ENCODE data around the gene MCRIP1. TPM values are rescaled to one million over a fixed set of nuclear protein-coding genes. Genes with fewer than 3 reads are reported as not detected.

MCRIP1 gene
- total and polyA plus RNA-seq, 2 donors (not counting 1 experiment from before 2014, with no cell fraction given) = 69.7 to 84.0 TPM

- Mint-ChIP-seq H3K27ac (peak overlapping the region; percentile 65), H3K9me3 (ENCODE audit: insufficient read depth) (no peaks in the 10 kb centered on the region), H3K27me3 (no peaks in the 10 kb centered on the region), H3K4me1 (peaks cover 34% of the 10 kb centered on the region), H3K4me3 (no peak overlapping the region)
- DNase-seq (peak; percentile 51), ATAC-seq (ENCODE audit: low read depth) (no peak)
- Histone ChIP-seq H3K4me1 (ENCODE audit: control insufficient read depth in 2 of 2, insufficient read depth in 2 of 2, low read length in 2 of 2) (peaks cover 15 to 29% of the 10 kb centered on the region in 2 donors), H3K4me3 (ENCODE audit: control extremely low read depth in 1 of 5, extremely low read depth in 1 of 5, insufficient read depth in 1 of 5, low read depth in 2 of 5, low read length in 4 of 5) (no peak overlapping the region), H2AFZ (ENCODE audit: insufficient read depth, low read depth, low read length, poor library complexity, severe bottlenecking) (no peak overlapping the region), H3K9me3 (ENCODE audit: control extremely low read depth in 1 of 3, control insufficient read depth in 2 of 3, insufficient read depth in 1 of 3, low read length in 2 of 3) (no peaks in the 10 kb centered on the region), H3K4me2 (replicated peaks; ENCODE audit: low read depth, low read length, poor library complexity, severe bottlenecking) (peak overlapping the region; percentile 5), H3K27ac (ENCODE audit: low read length in 2 of 2) (no peak overlapping the region), H4K20me1 (ENCODE audit: control insufficient read depth, insufficient read depth, low read length, poor library complexity, severe bottlenecking) (peaks cover 66% of the 10 kb centered on the region), H3K27me3 (replicated peaks in 1 of 4; ENCODE audit: control extremely low read depth in 1 of 4, control insufficient read depth in 3 of 4, insufficient read depth in 4 of 4, low read length in 3 of 4) (no peaks in the 10 kb centered on the region), H3K36me3 (replicated peaks in 1 of 2; ENCODE audit: control extremely low read depth in 1 of 2, control insufficient read depth in 1 of 2, extremely low read depth in 1 of 2, insufficient read depth in 2 of 2, low read length in 1 of 2) (peaks cover 1 to 27% of the 10 kb centered on the region in 2 experiments), H3K79me2 (ENCODE audit: control insufficient read depth, insufficient read depth, low read length) (peaks cover 63% of the 10 kb centered on the region), H3K9ac (ENCODE audit: low read length) (no peak overlapping the region)
- ChIA-PET POLR2A (no interaction called here), CTCF (interaction anchor here (1.2 kb wide), 1 partner anchor 154 kb away, joined by 4 read pairs; no protein-coding TSS in a partner anchor)
- WGBS (ENCODE audit: insufficient coverage) = 53% methylated on average over 23 of the region's 23 CpGs
- TF ChIP-seq CTCF (IDR thresholded peaks at IDR 0.05) = no peak
- no peak for TF ChIP-seq EZH2 (IDR thresholded peaks at IDR 0.05; ENCODE audit: borderline replicate concordance, insufficient read depth, low read depth, low read length, poor library complexity, severe bottlenecking)
- intact Hi-C loops (cut with micrococcal nuclease) = loop anchor here (10.0 kb wide), 1 partner anchor 427 kb away; no protein-coding TSS in a partner anchor
Observed at GRCh38 chr17:81867170-81867990, 34.3 kb upstream of the MCRIP1 start.

All from B cell (primary cell).